GM23248 (cell line): ENCODE measurements around the gene TMOD4.

Experiments used
- EZH2 ChIP-seq: fragments of 200-600 bp; sonication (generic); IDR thresholded peaks from 2 replicates; pipeline ENCODE4 v1.6.1; 2018; ENCODE audit warnings: antibody characterized with exemption, mild to moderate bottlenecking; ENCODE audit not compliant: insufficient read depth, poor library complexity, severe bottlenecking
- EZH2phosphoT487 ChIP-seq: fragments of 200-600 bp; sonication (generic); IDR thresholded peaks from 2 replicates; pipeline ENCODE4 v1.6.1; 2018; ENCODE audit warnings: antibody characterized with exemption, moderate library complexity, mild to moderate bottlenecking, low read depth; ENCODE audit not compliant: insufficient read depth

DNA sequence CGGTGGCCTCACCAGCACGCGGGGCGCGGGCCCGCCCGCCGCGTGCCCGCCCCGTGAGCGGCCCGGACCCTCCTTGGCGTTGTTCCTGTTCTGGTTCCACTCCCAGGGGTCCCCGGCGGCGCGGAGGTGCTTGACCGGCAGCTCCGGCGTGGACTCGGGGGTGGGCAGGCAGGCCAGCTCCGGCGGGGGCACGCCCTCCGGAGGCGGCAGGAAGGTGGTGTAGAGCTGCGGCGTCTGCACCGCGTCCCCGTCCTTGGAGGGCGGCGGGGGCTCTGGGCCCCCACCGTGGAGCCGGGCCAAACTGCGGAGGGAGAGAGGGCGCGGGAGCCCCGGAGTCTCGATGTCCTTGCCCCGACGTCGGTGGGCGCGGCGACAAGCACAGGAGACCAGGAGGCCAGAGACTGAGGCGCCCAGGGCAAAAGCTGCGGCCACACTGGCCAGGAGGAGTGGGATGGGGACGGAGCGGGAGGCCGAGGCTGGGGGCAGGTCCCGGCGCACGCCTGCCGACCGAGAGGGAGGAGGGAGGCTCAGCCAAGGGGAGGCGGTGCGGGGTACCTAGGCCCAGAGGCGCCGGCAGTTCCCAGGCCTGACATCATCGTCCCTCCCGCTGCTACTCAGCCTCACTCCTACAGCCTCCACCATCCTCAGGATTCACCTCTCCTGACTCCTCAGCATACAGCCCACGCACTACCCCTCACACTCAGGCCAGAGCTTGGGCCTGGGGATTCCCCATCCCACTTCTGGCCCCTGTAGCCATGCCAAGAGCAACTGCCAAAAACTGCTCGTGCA is 42.6 kb downstream of the TMOD4 start:
- TF ChIP-seq EZH2 (no peak), EZH2phosphoT487 (no peak)
